ENCODE measurements around the gene GPN2.
"Not testable (repeated sequence)": the region's sequence is repeated elsewhere in the genome, so short reads cannot be mapped to it uniquely, and the experiment has no call there.

GPN2 gene

GRCh38 chr1:26900815-26901511, 10.9 kb upstream of the GPN2 start:
- DNase-seq (ENCODE audit: low spot score), result no peak

DNA sequence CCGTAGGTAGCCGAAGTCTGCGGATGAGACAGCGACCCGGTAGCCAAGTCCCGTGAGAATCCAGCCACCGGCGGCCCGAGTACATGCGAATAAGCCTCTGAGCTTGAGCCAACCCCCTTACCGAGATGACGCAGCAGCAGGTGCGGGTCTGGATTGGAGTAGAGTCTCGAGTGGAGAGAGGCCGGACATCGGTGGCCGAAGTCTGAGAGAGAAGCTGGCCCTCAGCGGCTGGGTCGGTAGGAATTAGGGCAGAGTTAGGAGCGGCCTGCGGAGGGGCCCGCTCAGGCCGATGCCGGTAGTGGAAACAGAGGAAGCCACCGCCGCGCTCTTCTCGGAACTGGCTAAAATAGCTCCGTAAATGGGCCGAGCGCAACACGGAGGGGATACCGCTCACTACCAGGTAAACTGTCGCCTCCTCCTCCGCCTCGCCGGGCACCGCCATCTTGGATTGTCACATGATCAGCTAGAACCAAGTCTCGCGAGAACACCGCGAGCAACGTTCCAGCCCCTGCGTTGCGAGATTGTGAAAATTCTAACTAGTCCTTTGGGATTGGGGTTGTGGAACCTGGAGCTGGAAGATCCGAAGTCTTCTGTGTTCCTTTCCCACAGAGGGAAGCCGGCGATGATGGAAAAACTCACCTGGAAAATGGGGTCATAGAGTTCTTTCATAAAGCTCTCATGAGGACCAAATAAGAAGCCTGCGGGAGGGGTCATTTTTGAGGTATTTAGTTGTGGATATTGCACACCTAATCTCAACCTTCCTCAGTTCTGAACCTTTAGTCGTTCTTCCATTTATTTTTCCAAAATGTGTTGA, 10.1 kb upstream of the GPN2 start, which contains the start of gene GPATCH3:
Gene GPATCH3, minus strand, starts transcription at position 467 of the 814 bp plus-strand sequence. Its CDS starts 25 bp downstream, at position 442.
- DNase-seq (ENCODE audit: low spot score), result peak; percentile 96

DNA sequence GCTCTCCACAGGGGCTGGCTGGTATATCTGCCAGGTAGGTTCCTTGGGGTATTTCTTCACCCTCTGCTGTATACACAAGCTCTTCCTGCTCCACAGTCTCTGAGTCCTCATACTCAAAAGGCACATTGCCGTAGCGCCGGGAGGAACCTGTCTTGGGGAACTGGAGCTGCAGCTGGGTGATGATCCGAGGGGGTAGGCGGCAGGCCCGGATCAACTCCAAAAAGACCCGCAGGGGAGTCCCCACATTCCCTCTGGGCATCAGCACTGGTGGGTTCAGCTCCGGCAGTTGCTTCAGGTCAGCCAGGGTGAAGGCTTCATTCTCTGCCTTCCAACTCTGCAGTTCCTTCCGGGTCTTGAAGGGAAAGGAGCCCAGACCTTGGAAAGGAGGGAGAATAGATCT, 7.3 kb upstream of the GPN2 start:
- no peak for DNase-seq (ENCODE audit: low spot score)

- no peak for DNase-seq (ENCODE audit: low spot score)
These were observed 4.2 kb upstream of the GPN2 start for GRCh38 chr1:26894263-26894662.

DNA sequence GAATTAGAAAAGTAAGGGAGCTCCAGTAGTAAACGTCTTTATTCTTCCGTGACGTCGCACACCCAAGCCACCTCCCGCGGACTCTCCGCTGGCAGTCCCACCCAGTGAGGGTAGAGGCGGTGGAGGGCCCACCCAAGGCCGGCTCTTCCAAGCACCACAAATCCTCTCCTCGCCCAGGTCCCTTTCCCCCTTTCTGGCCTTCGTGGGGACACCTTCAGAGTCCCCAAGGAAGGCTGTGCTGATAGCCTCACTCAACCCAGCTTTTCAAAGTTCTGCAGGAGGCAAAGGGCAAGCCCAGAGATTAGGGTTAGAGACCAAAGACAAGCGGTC, 349 bp upstream of the GPN2 start:
- DNase-seq (ENCODE audit: low spot score), result no peak

DNA sequence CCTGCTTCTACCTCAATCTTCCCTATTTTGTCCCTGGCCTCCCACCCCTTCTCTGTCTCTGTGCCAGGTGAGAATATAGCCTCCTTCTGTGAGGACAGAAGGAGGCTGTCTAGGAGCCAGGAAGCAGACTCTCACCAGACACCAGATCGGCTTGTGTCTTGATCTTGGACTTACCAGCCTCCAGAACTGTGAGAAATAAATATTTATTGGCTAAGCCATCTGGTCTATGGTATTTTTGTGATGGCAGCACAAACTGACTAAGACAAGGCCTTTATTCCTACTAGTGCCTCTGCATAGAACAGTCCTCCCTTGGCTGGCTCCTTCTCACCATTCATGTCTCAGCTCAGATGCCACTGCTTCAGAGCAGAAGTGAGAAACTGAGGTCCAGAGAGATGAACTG, 1.9 kb downstream of the GPN2 start:
- DNase-seq (ENCODE audit: low spot score), result no peak

DNA sequence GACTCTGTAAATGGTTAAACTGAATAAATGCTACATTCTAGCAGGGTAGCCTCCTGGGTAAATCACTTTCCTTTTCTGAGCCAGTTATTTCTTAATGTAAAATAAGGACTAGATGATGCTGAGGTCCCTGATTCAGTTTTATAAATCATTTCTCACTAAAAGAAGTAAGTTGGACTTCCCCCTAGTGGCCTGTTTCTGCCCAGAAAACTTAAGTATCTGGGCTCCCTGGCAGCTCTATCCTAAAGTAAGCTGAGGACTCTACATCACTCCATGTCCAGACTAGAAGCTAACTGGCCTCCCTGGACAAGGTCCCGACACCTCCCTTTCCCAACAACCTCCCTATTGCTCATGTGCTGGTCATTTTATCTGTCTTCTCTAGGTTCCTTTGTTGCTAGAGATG, 3.0 kb downstream of the GPN2 start:
- DNase-seq (ENCODE audit: low spot score), result peak; percentile 32

- DNase-seq (ENCODE audit: low spot score), result no peak
These were observed 7.2 kb downstream of the GPN2 start for GRCh38 chr1:26882696-26883463.

GRCh38 chr1:26881611-26882010, 8.5 kb downstream of the GPN2 start:
- not testable (repeated sequence) for DNase-seq (ENCODE audit: low spot score)

GRCh38 chr1:26879793-26880192, 10.3 kb downstream of the GPN2 start:
- no peak for DNase-seq (ENCODE audit: low spot score)

- DNase-seq (ENCODE audit: low spot score), result no peak
These were observed 12.8 kb downstream of the GPN2 start for GRCh38 chr1:26877326-26877725.

DNA sequence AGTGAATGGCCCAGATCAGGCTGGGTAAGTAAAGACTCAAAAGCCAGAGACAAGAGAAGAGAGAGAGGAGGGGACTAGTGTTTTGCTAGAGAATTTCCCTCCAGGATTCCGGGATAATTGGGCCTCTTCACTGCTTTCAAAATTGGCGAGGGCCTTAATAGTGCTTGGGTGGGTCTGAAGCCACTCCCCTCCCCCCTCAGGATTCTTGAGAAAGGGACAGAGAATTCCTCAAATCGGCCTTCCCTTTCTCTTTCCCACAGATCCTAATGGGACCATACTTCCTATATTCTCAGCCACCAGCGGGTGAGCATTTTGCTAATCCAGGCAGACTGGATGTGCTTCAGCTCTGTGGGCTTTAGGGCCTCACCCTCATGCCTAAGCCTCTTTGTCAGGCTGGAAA, 15.2 kb downstream of the GPN2 start:
- DNase-seq (ENCODE audit: low spot score), result no peak

GRCh38 chr1:26873097-26873496, 17.0 kb downstream of the GPN2 start:
- not testable (repeated sequence) for DNase-seq (ENCODE audit: low spot score)

DNA sequence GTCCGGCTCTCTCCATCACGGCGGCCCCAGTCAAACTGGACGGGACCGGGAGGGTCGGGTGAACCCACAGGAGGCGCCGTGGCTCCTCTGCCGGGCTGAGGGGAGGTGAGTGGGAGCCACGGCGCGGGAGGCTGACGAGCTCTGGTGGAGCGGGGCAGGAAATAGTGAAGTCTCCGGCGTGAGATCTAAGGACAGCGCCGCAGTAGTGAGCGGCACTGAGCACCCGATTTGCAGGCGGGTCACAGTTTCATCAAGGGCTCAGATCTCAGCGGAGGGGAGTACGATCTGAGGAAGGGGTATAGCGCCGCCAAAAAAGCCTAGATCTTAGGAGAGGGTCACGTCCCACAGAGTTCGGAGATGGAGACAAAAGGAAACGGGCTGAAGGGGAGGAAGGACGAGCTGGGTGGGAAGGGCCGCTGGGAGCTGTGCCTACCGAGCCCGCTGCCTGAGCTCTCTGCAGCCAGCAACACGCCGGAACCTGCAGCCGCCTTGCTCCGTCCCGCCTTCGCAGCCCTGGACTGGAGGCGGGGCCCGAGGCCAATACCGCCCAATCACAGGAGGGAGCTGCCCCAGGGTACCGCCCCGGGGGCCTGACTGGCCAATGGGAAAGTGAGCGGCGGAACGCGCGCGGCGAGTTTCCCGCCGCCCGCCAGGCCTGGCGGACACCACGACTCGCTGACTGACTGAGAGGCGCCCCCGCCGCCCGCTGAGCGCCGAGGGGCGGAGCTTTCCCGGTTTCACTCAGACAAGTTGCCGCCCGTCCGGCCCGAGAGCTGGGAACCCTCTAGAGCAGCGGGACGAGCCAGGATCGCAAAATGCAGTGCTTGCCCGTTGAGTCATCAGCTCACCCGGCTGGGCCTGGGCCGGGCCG, 25.2 kb downstream of the GPN2 start:
- DNase-seq (ENCODE audit: low spot score), result peak; percentile 91

GRCh38 chr1:26863685-26864077, 26.4 kb downstream of the GPN2 start:
- no peak for DNase-seq (ENCODE audit: low spot score)

DNA sequence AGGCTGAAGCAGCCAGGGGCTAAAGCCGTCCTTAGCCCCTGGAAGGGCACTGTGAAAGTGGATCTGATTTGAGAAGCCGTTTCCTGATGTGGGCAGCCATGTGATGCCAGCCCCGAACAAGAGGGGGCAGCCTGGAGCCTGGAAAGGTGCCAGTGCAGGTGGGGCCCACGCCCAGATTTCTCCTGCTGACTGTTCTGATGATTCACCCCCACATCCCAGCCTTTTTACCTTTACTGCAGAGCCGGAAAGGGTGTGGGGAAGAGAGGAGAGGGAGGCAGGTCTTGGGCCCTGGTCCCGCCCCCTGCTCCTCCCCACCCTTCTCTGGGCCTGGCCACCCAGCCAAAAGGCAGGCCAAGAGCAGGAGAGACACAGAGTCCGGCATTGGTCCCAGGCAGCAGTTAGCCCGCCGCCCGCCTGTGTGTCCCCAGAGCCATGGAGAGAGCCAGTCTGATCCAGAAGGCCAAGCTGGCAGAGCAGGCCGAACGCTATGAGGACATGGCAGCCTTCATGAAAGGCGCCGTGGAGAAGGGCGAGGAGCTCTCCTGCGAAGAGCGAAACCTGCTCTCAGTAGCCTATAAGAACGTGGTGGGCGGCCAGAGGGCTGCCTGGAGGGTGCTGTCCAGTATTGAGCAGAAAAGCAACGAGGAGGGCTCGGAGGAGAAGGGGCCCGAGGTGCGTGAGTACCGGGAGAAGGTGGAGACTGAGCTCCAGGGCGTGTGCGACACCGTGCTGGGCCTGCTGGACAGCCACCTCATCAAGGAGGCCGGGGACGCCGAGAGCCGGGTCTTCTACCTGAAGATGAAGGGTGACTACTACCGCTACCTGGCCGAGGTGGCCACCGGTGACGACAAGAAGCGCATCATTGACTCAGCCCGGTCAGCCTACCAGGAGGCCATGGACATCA, 27.1 kb downstream of the GPN2 start, which contains the start of gene SFN:
Gene SFN, plus strand, starts transcription at position 369 of the 904 bp plus-strand sequence. Its CDS starts 64 bp downstream, at position 433.
- DNase-seq (ENCODE audit: low spot score), result peak; percentile 63

- DNase-seq (ENCODE audit: low spot score), result no peak
These were observed 28.1 kb downstream of the GPN2 start for GRCh38 chr1:26861889-26862378.

GRCh38 chr1:26861286-26861701, 28.8 kb downstream of the GPN2 start:
- no peak for DNase-seq (ENCODE audit: low spot score)

GRCh38 chr1:26858891-26859640, 31.0 kb downstream of the GPN2 start:
- no peak for DNase-seq (ENCODE audit: low spot score)

DNA sequence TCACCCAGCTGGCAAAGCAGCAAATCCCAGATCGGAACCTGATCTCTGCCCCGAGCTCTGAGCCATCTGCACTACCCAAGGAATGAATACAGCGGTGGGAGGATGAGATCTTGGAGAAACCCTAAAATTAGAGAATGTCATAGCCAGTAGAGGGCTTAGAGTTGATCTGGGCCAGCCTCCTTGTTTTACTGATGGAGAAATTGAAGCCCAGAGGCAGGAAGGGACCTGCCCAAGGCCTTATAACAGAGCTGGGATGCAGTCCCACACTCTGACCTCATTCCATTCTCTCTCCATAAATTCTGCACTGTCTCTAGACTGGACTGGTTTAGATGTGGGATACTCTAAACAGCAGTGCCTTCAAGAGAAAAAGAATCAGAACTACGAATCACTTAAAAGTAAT, 31.9 kb downstream of the GPN2 start:
- no peak for DNase-seq (ENCODE audit: low spot score)
